HG02798 (cell line): ENCODE results near the gene KLF16.

Experiments used
- ATAC-seq: cut with Tn5 transposase; IDR thresholded peaks from one replicate; pipeline ENCODE4 v1.9.1; 2021; ENCODE audit warnings: mild to moderate bottlenecking; ENCODE audit not compliant: unreplicated experiment, poor library complexity

Gene KLF16

GRCh38 chr19:1871630-1872029, 8.3 kb upstream of the KLF16 start:
- no peak for ATAC-seq

GRCh38 chr19:1871140-1871597, 7.8 kb upstream of the KLF16 start:
- no peak for ATAC-seq

- ATAC-seq = no peak
Measured at GRCh38 chr19:1868971-1869370, 5.6 kb upstream of the KLF16 start.

GRCh38 chr19:1867349-1867724, 4.0 kb upstream of the KLF16 start:
- ATAC-seq = no peak

- no peak for ATAC-seq
Measured at GRCh38 chr19:1866693-1867348, 3.4 kb upstream of the KLF16 start.

- no peak for ATAC-seq
Measured at GRCh38 chr19:1865172-1866010, 2.0 kb upstream of the KLF16 start.

GRCh38 chr19:1864480-1865171, 1.2 kb upstream of the KLF16 start:
- ATAC-seq = peak; percentile 30

- peak; percentile 71 for ATAC-seq
Measured at GRCh38 chr19:1863638-1864479, 480 bp upstream of the KLF16 start.

- peak; percentile 0 for ATAC-seq
Measured at GRCh38 chr19:1862424-1863327, 703 bp downstream of the KLF16 start.

GRCh38 chr19:1862068-1862423, 1.3 kb downstream of the KLF16 start:
- ATAC-seq = no peak

- ATAC-seq = no peak
Measured at GRCh38 chr19:1861599-1862031, 1.8 kb downstream of the KLF16 start.

GRCh38 chr19:1860821-1861598, 2.4 kb downstream of the KLF16 start:
- no peak for ATAC-seq

- ATAC-seq = no peak
Measured at GRCh38 chr19:1860042-1860775, 3.2 kb downstream of the KLF16 start.

- no peak for ATAC-seq
Measured at GRCh38 chr19:1859331-1859781, 4.0 kb downstream of the KLF16 start.

GRCh38 chr19:1858412-1859081, 4.8 kb downstream of the KLF16 start:
- ATAC-seq = no peak

- no peak for ATAC-seq
Measured at GRCh38 chr19:1857648-1858326, 5.6 kb downstream of the KLF16 start.
